Endothelial cell of umbilical vein (primary cell): Measurements from ENCODE around the gene SIRT4. TPM values are rescaled to one million over a fixed set of nuclear protein-coding genes. Genes with fewer than 3 reads are reported as not detected.

ENCODE experiments used
- BruUV-seq: library from RNA; stranded (reverse); fragments of 400-500 nt; replicated peaks from 2 replicates; lab custom pipeline; 2021; lab: Mats Ljungman, UMichigan
- CTCF ChIA-PET: fragments of 300-600, 350-600 bp; sonication (Branson Sonifier 250); formaldehyde crosslinking; loops from one replicate; lab custom pipeline; 2021; ENCODE audit warnings: antibody characterized with exemption, inconsistent platforms; lab: Charles Lee
- POLR2A ChIA-PET: fragments of 300-600, 350-600 bp; sonication (Branson Sonifier 250); formaldehyde crosslinking; loops from one replicate; lab custom pipeline; 2021; ENCODE audit warnings: antibody characterized with exemption, inconsistent platforms; lab: Charles Lee
- DNase-seq: peaks from one replicate; pipeline ENCODE4 v3.0.0-alpha.2; 2011; ENCODE audit warnings: low read depth, low spot score
- FAIRE-seq: peaks from 2 replicates; lab custom pipeline; 2011; peaks lifted over from hg19 to GRCh38; lab: Jason Lieb, UNC
- H2AFZ ChIP-seq: 2 replicates; pipeline ENCODE4 v1.6.0; 2012; ENCODE audit warnings: low read depth, low read length, control low read depth, inconsistent platforms
- H3K27ac ChIP-seq: 2 replicates; pipeline ENCODE4 v1.5.1; 2011; ENCODE audit warnings: low read depth, mild to moderate bottlenecking, control low read depth, low read length, moderate library complexity; ENCODE audit not compliant: insufficient read depth
- H3K27me3 ChIP-seq, 2 experiments: 2 replicates each; pipeline versions ENCODE4 v1.6.0 to v1.6.1; 2011; ENCODE audit warnings: low read length in 2 of 2, mixed read lengths in 1 of 2; ENCODE audit not compliant: control insufficient read depth in 2 of 2, insufficient read depth in 2 of 2
- H3K36me3 ChIP-seq, 2 experiments: 2 replicates in 1 of 2; 3 replicates in 1 of 2; pipeline ENCODE4 v1.5.1; 2011; ENCODE audit warnings: low read length in 2 of 2, mild to moderate bottlenecking in 1 of 2, moderate library complexity in 1 of 2; ENCODE audit not compliant: control insufficient read depth in 2 of 2, insufficient read depth in 2 of 2; ENCODE audit errors: extremely low read depth in 1 of 2
- H3K4me1 ChIP-seq: 3 replicates; pipeline ENCODE4 v1.5.1; 2011; ENCODE audit warnings: mild to moderate bottlenecking, low read length; ENCODE audit not compliant: control insufficient read depth, insufficient read depth; ENCODE audit errors: extremely low read depth
- H3K4me2 ChIP-seq: 2 replicates; pipeline ENCODE4 v1.6.1; 2011; ENCODE audit warnings: low read length, control low read depth, mixed read lengths; ENCODE audit not compliant: insufficient read depth
- H3K4me3 ChIP-seq, 3 experiments: fragments of 200-600 bp in 1 of 3; sonication (generic), shearing (Covaris generic) in 1 of 3; replicated peaks in 1 of 3; 2 replicates each; pipeline ENCODE4 v1.5.1; 2011 to 2016; ENCODE audit warnings: control low read depth in 3 of 3, low read length in 3 of 3, mild to moderate bottlenecking in 2 of 3, inconsistent platforms in 1 of 3, low read depth in 1 of 3, moderate library complexity in 1 of 3; ENCODE audit not compliant: insufficient read depth in 1 of 3
- H3K79me2 ChIP-seq: 2 replicates; pipeline ENCODE4 v1.6.0; 2012; ENCODE audit warnings: low read length, inconsistent platforms; ENCODE audit not compliant: control insufficient read depth, insufficient read depth
- H3K9ac ChIP-seq: replicated peaks from 2 replicates; pipeline ENCODE3; 2011; ENCODE audit warnings: low read length, control low read depth; ENCODE audit not compliant: insufficient read depth; ENCODE audit errors: extremely low read depth
- H3K9me1 ChIP-seq: replicated peaks from 3 replicates; pipeline ENCODE4 v1.6.0; 2011; ENCODE audit warnings: mild to moderate bottlenecking, low read length; ENCODE audit not compliant: control insufficient read depth, insufficient read depth; ENCODE audit errors: extremely low read depth
- H3K9me3 ChIP-seq: replicated peaks from 2 replicates; pipeline ENCODE4 v1.5.1; 2012; ENCODE audit warnings: low read length, inconsistent platforms; ENCODE audit not compliant: control insufficient read depth, insufficient read depth
- H4K20me1 ChIP-seq: replicated peaks from 2 replicates; pipeline ENCODE3; 2011; ENCODE audit warnings: mild to moderate bottlenecking, low read length; ENCODE audit not compliant: control insufficient read depth, insufficient read depth; ENCODE audit errors: extremely low read depth
- EZH2 ChIP-seq: IDR thresholded peaks from 2 replicates; pipeline ENCODE4 v1.6.1; 2012; ENCODE audit warnings: borderline replicate concordance, low read depth, mild to moderate bottlenecking, moderate library complexity, low read length, inconsistent platforms; ENCODE audit not compliant: severe bottlenecking
- FOS ChIP-seq: IDR thresholded peaks from 2 replicates; pipeline ENCODE4 v1.6.1; 2011; ENCODE audit warnings: mild to moderate bottlenecking, low read length, moderate library complexity, borderline replicate concordance; ENCODE audit not compliant: insufficient read depth
- GATA2 ChIP-seq: IDR thresholded peaks from 2 replicates; pipeline ENCODE4 v1.7.0; 2011; ENCODE audit warnings: low read depth, mild to moderate bottlenecking, moderate library complexity, mixed read lengths, low read length; ENCODE audit not compliant: insufficient read length, insufficient read depth
- JUN ChIP-seq: IDR thresholded peaks from 2 replicates; pipeline ENCODE4 v1.6.1; 2011; ENCODE audit warnings: borderline replicate concordance, low read depth; ENCODE audit not compliant: insufficient read length, insufficient read depth
- MYC ChIP-seq: IDR thresholded peaks from one replicate; pipeline ENCODE4 v1.6.1; 2011; ENCODE audit warnings: mild to moderate bottlenecking, low read depth, low read length
- POLR2A ChIP-seq: IDR thresholded peaks from 2 replicates; pipeline ENCODE4 v1.6.1; 2012; ENCODE audit warnings: low read depth, mild to moderate bottlenecking, control low read depth, low read length
- POLR2AphosphoS5 ChIP-seq: IDR thresholded peaks from 2 replicates; pipeline ENCODE4 v1.6.1; 2012; ENCODE audit warnings: low read depth, mild to moderate bottlenecking, control low read depth, low read length, moderate library complexity; ENCODE audit not compliant: insufficient read depth
- dilution Hi-C: fragments of 300-500 bp; cut with MboI; formaldehyde crosslinking; loops from one replicate; pipeline ENCODE4 v1.15.0; 2019; ENCODE audit warnings: low sequenced_read_pairs; ENCODE audit not compliant: extremely low pct_ligation_motif_present
- intact Hi-C: fragments of 100-400 bp; cut with micrococcal nuclease; formaldehyde crosslinking; loops from one replicate; pipeline ENCODE4 v1.10.0; 2022
- polyA plus RNA-seq, 4 experiments: library from polyadenylated mRNA; depleted of rRNA in 3 of 4; stranded (reverse) in 3 of 4; unstranded in 1 of 4; fragments of >200 nt; gene quantifications; 2 replicates each; pipeline versions ENCODE4 v1.2.1 to v1.2.3, GENCODE V29; 2011 to 2012; ENCODE audit warnings: missing spikeins in 1 of 4
- total RNA-seq: library from RNA; stranded (reverse); gene quantifications from 2 replicates; pipeline ENCODE4 v1.2.3, GENCODE V29; 2021
- TF ChIP-seq, protein P1 (sequence below), 2 donors: IDR thresholded peaks; 1 replicate in 1 of 2; 2 replicates in 1 of 2; pipeline ENCODE4 v1.5.1; 2011; ENCODE audit warnings: low read length in 2 of 2, mild to moderate bottlenecking in 2 of 2, moderate library complexity in 2 of 2, control low read depth in 1 of 2, inconsistent platforms in 1 of 2, low read depth in 1 of 2; ENCODE audit not compliant: insufficient read depth in 1 of 2; ENCODE audit errors: extremely low read depth in 1 of 2
- TF ChIP-seq, protein P2 (sequence below): IDR thresholded peaks from 2 replicates; pipeline ENCODE4 v1.6.1; 2011; ENCODE audit not compliant: insufficient read depth, insufficient read length

SIRT4 gene
- total and polyA plus RNA-seq, 2 donors (not counting 3 experiments of a cell fraction or from before 2014, with no cell fraction given), result 0.79 to 1.2 TPM

DNA sequence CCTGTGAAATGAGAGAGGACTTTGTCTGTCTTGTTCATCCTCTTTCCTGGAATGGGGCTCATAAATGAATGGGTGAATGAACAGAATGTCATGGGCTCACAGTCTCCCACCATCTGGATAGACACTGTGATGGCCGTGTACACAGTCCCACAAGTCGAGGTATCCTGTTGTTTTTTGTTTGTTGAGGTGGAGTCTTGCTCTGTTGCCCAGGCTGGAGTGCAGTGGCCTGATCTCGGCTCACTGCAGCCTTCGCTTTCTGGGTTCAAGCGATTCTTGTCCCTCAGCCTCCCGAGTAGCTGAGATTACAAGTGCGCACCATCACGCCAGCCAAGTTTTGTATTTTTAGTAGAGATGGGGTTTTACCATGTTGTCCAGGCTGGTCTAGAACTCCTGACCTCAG lies 41.6 kb downstream of the SIRT4 start:
- no peaks in the 10 kb centered on the region for H3K9me1 ChIP-seq
- no peaks in the 10 kb centered on the region for H3K36me3 ChIP-seq
- H3K4me1 ChIP-seq, result no peaks in the 10 kb centered on the region
- BruUV-seq, result no TSS peak
- H3K4me2 ChIP-seq, result no peak overlapping the region
- TF ChIP-seq JUN (no peak), GATA2 (no peak), POLR2A (no peak), EZH2 (no peak), POLR2AphosphoS5 (no peak)
- no peak overlapping the region for H2AFZ ChIP-seq
- no peaks in the 10 kb centered on the region for H3K79me2 ChIP-seq
- H3K27ac ChIP-seq, result no peak overlapping the region
- no peaks in the 10 kb centered on the region for H3K27me3 ChIP-seq
- no peak overlapping the region for H3K4me3 ChIP-seq
- H3K9me3 ChIP-seq, result no peaks in the 10 kb centered on the region
- dilution Hi-C loops, result no loop called here
- ChIA-PET CTCF (no interaction called here), POLR2A (no interaction called here)
- H3K9ac ChIP-seq, result no peak overlapping the region
- intact Hi-C loops, result no loop called here
- no peak for DNase-seq
- H4K20me1 ChIP-seq, result no peaks in the 10 kb centered on the region
- no peak for FAIRE-seq

DNA sequence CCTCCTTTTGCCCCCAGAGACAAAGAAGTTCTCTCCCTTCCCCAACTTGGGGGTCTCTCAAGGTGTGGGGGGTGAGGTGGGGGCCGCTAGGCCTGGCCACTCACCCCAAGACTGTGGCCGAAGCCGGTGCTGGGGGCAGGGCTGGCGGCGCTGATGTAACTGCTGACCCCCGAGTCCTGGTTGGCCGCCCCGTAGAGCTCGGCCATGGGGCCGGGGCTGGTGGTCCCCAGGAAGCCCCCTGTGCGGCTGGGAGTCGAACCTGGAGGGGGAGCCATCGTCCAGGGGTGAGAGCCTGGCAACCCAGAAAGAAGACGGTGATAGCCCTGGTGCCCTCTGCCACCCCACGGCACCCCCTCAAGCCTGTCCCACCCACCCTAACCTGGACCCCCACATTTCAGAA lies 43.9 kb downstream of the SIRT4 start:
- TF ChIP-seq, protein P1, sequence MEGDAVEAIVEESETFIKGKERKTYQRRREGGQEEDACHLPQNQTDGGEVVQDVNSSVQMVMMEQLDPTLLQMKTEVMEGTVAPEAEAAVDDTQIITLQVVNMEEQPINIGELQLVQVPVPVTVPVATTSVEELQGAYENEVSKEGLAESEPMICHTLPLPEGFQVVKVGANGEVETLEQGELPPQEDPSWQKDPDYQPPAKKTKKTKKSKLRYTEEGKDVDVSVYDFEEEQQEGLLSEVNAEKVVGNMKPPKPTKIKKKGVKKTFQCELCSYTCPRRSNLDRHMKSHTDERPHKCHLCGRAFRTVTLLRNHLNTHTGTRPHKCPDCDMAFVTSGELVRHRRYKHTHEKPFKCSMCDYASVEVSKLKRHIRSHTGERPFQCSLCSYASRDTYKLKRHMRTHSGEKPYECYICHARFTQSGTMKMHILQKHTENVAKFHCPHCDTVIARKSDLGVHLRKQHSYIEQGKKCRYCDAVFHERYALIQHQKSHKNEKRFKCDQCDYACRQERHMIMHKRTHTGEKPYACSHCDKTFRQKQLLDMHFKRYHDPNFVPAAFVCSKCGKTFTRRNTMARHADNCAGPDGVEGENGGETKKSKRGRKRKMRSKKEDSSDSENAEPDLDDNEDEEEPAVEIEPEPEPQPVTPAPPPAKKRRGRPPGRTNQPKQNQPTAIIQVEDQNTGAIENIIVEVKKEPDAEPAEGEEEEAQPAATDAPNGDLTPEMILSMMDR (IDR thresholded peaks at IDR 0.05; ENCODE audit: extremely low read depth in 1 of 2, insufficient read depth in 1 of 2, low read depth in 1 of 2, low read length in 2 of 2), result no peak
- no peak for TF ChIP-seq FOS
- no peak for TF ChIP-seq MYC
- no peak for TF ChIP-seq JUN
- no peak for TF ChIP-seq GATA2
- TF ChIP-seq POLR2A, result no peak
- TF ChIP-seq POLR2AphosphoS5, result no peak
- TF ChIP-seq, protein P2, sequence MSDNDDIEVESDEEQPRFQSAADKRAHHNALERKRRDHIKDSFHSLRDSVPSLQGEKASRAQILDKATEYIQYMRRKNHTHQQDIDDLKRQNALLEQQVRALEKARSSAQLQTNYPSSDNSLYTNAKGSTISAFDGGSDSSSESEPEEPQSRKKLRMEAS, result no peak
- TF ChIP-seq EZH2, result no peak
- no peak overlapping the region for H2AFZ ChIP-seq
- H3K36me3 ChIP-seq, result no peaks in the 10 kb centered on the region
- H3K4me1 ChIP-seq, result no peaks in the 10 kb centered on the region
- no peaks in the 10 kb centered on the region for H3K9me3 ChIP-seq
- DNase-seq (no peak), FAIRE-seq (no peak)
- no peaks in the 10 kb centered on the region for H4K20me1 ChIP-seq
- H3K9ac ChIP-seq, result no peak overlapping the region
- H3K27ac ChIP-seq, result no peak overlapping the region
- H3K27me3 ChIP-seq, result peaks cover 3 to 7% of the 10 kb centered on the region in 2 experiments
- no TSS peak for BruUV-seq
- H3K79me2 ChIP-seq, result no peaks in the 10 kb centered on the region
- dilution Hi-C loops (no loop called here), intact Hi-C loops (no loop called here)
- CTCF ChIA-PET, result interaction anchor here (1.2 to 1.6 kb wide), 2 partner anchors 11 to 21 kb away, joined by 3 to 4 read pairs; no protein-coding TSS in a partner anchor
- H3K4me3 ChIP-seq, result no peak overlapping the region
- POLR2A ChIA-PET, result no interaction called here
- no peaks in the 10 kb centered on the region for H3K9me1 ChIP-seq
- H3K4me2 ChIP-seq, result no peak overlapping the region
